Adrenal gland (tissue), 12 donors: ENCODE results near the gene TET2. TPM values are rescaled to one million over a fixed set of nuclear protein-coding genes. Genes with fewer than 3 reads are reported as not detected.

Experiments used
- DNase-seq, 7 donors: peaks; one replicate each; pipeline ENCODE4 v3.0.0-alpha.2; 2019 to 2020
- H3K27ac ChIP-seq, 5 donors: fragments of 200-600 bp; sonication (generic) in 4 of 5; 1 replicate in 3 of 5; 2 replicates in 2 of 5; pipeline versions ENCODE4 v1.5.1 to v1.8.0; 2016 to 2020; ENCODE audit warnings: mild to moderate bottlenecking in 1 of 5
- H3K27me3 ChIP-seq: fragments of 200-600 bp; 2 replicates; pipeline ENCODE4 v1.8.0; 2021
- H3K36me3 ChIP-seq, 2 donors: fragments of 200-600 bp; replicated peaks in 1 of 2; 1 replicate in 1 of 2; 2 replicates in 1 of 2; pipeline versions ENCODE4 v1.5.1 to v1.8.0; 2018 to 2022
- H3K4me1 ChIP-seq, 2 donors: fragments of 200-600 bp; replicated peaks in 1 of 2; 1 replicate in 1 of 2; 2 replicates in 1 of 2; pipeline versions ENCODE4 v1.5.1 to v1.8.0; 2018 to 2021
- H3K4me3 ChIP-seq, 4 donors: fragments of 200-600 bp; sonication (generic) in 3 of 4; one replicate each; pipeline ENCODE4 v1.5.1; 2016 to 2018
- H3K9me3 ChIP-seq, 3 donors: fragments of 200-600 bp; sonication (generic) in 1 of 3; replicated peaks in 1 of 3; 1 replicate in 2 of 3; 2 replicates in 1 of 3; pipeline versions ENCODE4 v1.5.1 to v1.8.0; 2016 to 2021
- POLR2A ChIP-seq, 2 donors: fragments of 450-650 bp; IDR thresholded peaks; one replicate each; pipeline ENCODE4 v1.6.1; 2017; ENCODE audit warnings: antibody characterized with exemption in 2 of 2, mild to moderate bottlenecking in 2 of 2, moderate library complexity in 1 of 2
- WGBS, 4 donors: extraction: QIAGEN DNeasy Blood & Tissue Kit in 2 of 4; methylation state at CpG; one replicate each; pipeline versions ENCODE4 v1.1.5 to v1.1.7; 2013 to 2017; 5-methylcytosine and 5-hydroxymethylcytosine counted together
- intact Hi-C, 2 donors: fragments of 100-400 bp; cut with DNase I; formaldehyde crosslinking; loops; one replicate each; pipeline versions ENCODE4 v1.14.1 to v1.15.0; 2022 to 2023
- polyA plus RNA-seq, 3 donors: library from polyadenylated mRNA; stranded (reverse); fragments of 200-250 nt in 2 of 3; fragments of 350-450 nt in 1 of 3; fragmentation: Illumina TruSeq in 1 of 3; extraction: RNeasy Lipid Tissue Mini Kit (QIAGEN cat#74804) in 1 of 3; gene quantifications; one replicate each; pipeline ENCODE4 v1.2.3, GENCODE V29; 2013 to 2014
- total RNA-seq, 9 donors: library from RNA; depleted of rRNA in 4 of 9; stranded (reverse); fragments of >200 nt in 4 of 9; fragments of 120-200 nt in 1 of 9; fragmentation: NEBNext Ultra II Directional in 1 of 9; extraction: Animal tissue kit (Norgen Biotek cat#: 25700) in 1 of 9; gene quantifications; one replicate each; pipeline versions ENCODE4 v1.1.0 to v1.2.4, GENCODE V29; 2013 to 2023
- TF ChIP-seq, protein P1 (sequence below), 6 experiments: fragments of 450-650 bp in 4 of 6; fragments of 200-600 bp in 2 of 6; sonication (generic) in 1 of 6; IDR thresholded peaks; 1 replicate in 5 of 6; 2 replicates in 1 of 6; pipeline versions ENCODE4 v1.5.1 to v1.8.0; 2016 to 2021; ENCODE audit warnings: antibody characterized with exemption in 6 of 6, mild to moderate bottlenecking in 2 of 6, moderate library complexity in 1 of 6
- donor health status: healthy with polysubstance abuse.
- donor health status: Bipolar disorder and iron deficiency.
- donor health status: DM: yes; HTN: yes; CAD: no.
- donor health status: DM: no; HTN: no; CAD: no.
- donor health status: DM: no; HTN: no; CAD: no.
- donor health status: DM: yes; HTN: yes; CAD: no.

TET2 gene
- total and polyA plus RNA-seq, 12 donors = 3.7 to 26.1 (median 14.6) TPM

- 97 to 100% (median 97%) methylated on average over 1 of the region's 1 CpG for WGBS, 4 donors
- Histone ChIP-seq H3K27ac (no peak overlapping the region), H3K4me1 (no peaks in the 10 kb centered on the region), H3K36me3 (no peaks in the 10 kb centered on the region), H3K9me3 (no peaks in the 10 kb centered on the region), H3K27me3 (no peaks in the 10 kb centered on the region), H3K4me3 (no peak overlapping the region)
- DNase-seq = no peak
- no peak for TF ChIP-seq POLR2A (IDR thresholded peaks at IDR 0.05)
- TF ChIP-seq, protein P1, sequence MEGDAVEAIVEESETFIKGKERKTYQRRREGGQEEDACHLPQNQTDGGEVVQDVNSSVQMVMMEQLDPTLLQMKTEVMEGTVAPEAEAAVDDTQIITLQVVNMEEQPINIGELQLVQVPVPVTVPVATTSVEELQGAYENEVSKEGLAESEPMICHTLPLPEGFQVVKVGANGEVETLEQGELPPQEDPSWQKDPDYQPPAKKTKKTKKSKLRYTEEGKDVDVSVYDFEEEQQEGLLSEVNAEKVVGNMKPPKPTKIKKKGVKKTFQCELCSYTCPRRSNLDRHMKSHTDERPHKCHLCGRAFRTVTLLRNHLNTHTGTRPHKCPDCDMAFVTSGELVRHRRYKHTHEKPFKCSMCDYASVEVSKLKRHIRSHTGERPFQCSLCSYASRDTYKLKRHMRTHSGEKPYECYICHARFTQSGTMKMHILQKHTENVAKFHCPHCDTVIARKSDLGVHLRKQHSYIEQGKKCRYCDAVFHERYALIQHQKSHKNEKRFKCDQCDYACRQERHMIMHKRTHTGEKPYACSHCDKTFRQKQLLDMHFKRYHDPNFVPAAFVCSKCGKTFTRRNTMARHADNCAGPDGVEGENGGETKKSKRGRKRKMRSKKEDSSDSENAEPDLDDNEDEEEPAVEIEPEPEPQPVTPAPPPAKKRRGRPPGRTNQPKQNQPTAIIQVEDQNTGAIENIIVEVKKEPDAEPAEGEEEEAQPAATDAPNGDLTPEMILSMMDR (IDR thresholded peaks at IDR 0.05) = no peak
- intact Hi-C loops = loop anchor here in 1 of 2 donors (10.0 kb wide), 1 partner anchor 113 kb away; the partner anchor contains the start of gene TET2
These were observed 111.3 kb downstream of the TET2 start for GRCh38 chr4:105257817-105258495.

DNA sequence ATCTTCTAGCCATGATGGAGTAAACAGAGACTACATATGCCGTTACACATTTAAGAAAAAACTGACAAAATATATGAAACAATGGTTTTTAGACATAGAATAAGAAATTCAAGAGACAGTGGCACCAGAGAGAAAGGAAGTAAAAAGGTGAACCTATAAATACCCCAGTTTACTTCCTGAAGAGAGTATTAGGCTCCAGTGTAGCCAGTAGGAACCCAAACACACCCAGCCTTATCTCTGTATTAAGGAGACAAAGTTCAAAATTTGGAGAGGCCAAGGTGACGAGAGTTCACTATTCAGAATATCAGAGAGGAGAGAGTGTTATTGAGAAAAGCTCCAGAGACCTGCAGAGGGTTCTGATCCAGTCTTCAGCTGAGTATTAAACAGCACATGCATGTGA is 119.0 kb downstream of the TET2 start:
- intact Hi-C loops = no loop called here
- H3K27ac ChIP-seq = no peak overlapping the region

DNA sequence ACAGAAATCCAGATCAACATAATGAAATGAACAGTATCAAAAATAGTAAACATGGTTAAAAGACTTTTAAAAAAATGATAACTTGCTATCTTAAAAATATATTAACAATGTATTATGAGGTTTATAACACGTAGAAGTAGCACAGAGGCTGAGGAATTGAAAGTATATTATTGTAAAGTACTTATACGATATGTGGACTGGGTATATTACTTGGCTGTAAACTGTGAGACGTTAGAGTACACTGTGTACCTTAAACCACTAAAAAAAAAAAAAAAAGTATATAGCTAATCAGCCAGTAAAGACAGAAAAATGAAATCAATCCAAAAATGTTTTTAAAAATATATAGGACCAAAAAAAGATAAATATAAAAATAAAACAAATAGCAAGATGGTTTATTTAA is 120.6 kb downstream of the TET2 start:
- peaks cover 0 to 17% of the 10 kb centered on the region in 2 donors for H3K36me3 ChIP-seq
- H3K4me1 ChIP-seq = no peaks in the 10 kb centered on the region
- H3K27me3 ChIP-seq = no peaks in the 10 kb centered on the region
- WGBS, 4 donors = 94 to 98% (median 97%) methylated on average over 3 of the region's 3 CpGs
- no peak for DNase-seq
- TF ChIP-seq POLR2A (IDR thresholded peaks at IDR 0.05) = no peak
- TF ChIP-seq, protein P1 (IDR thresholded peaks at IDR 0.05) = no peak
- H3K27ac ChIP-seq = no peak overlapping the region
- intact Hi-C loops = no loop called here
- no peaks in the 10 kb centered on the region for H3K9me3 ChIP-seq
- H3K4me3 ChIP-seq = no peak overlapping the region

More for the DNA sequence above, 119.0 kb downstream of the TET2 start:
- no peaks in the 10 kb centered on the region for H3K4me1 ChIP-seq
- no peak for DNase-seq
- TF ChIP-seq, protein P1 (IDR thresholded peaks at IDR 0.05) = no peak
- no peak for TF ChIP-seq POLR2A (IDR thresholded peaks at IDR 0.05)
- 97 to 100% (median 97%) methylated on average over 2 of the region's 2 CpGs for WGBS, 4 donors
- no peak overlapping the region for H3K4me3 ChIP-seq
- peaks cover 0 to 14% of the 10 kb centered on the region in 2 donors for H3K36me3 ChIP-seq
- no peaks in the 10 kb centered on the region for H3K27me3 ChIP-seq
- no peaks in the 10 kb centered on the region for H3K9me3 ChIP-seq

DNA sequence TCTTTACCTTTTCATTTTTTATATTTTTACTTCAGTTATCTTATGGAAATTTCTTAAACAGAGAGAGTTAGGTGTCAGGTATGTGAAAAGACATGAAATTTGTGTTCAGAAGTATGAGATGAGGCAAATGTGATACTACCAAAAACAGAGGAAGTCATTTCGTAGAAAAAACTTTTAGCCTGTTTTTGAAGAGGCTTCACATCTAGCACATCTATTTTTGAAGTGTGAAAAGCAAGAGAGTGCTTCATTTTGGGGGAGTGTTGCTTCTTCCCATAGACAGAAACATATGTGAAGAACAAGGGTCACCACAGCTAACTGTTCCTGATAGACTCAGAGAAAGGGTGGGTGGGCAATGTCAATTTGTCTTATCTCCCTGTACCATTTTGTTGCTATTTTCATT is 125.3 kb downstream of the TET2 start:
- H3K4me3 ChIP-seq = no peak overlapping the region
- peaks cover 0 to 51% of the 10 kb centered on the region in 2 donors for H3K36me3 ChIP-seq
- intact Hi-C loops = no loop called here
- H3K27ac ChIP-seq = no peak overlapping the region
- no peaks in the 10 kb centered on the region for H3K27me3 ChIP-seq
- H3K4me1 ChIP-seq = no peaks in the 10 kb centered on the region
- 82 to 97% (median 94%) methylated on average over 1 of the region's 1 CpG for WGBS, 4 donors
- H3K9me3 ChIP-seq = no peaks in the 10 kb centered on the region
- no peak for TF ChIP-seq POLR2A (IDR thresholded peaks at IDR 0.05)
- TF ChIP-seq, protein P1 (IDR thresholded peaks at IDR 0.05) = no peak
- no peak for DNase-seq
